Mammary epithelial cell (primary cell): Measurements from ENCODE around the gene MTMR6.

Experiments
- CTCF ChIP-seq, 2 donors: IDR thresholded peaks in 1 of 2; conservative IDR thresholded peaks in 1 of 2; 2 replicates each; pipeline ENCODE4 v1.5.1; 2011 to 2012; ENCODE audit warnings: inconsistent platforms in 2 of 2, low read length in 2 of 2, mild to moderate bottlenecking in 2 of 2, control low read depth in 1 of 2, low read depth in 1 of 2; ENCODE audit not compliant: insufficient read depth in 1 of 2; ENCODE audit errors: extremely low read depth in 1 of 2
- EZH2 ChIP-seq: IDR thresholded peaks from 2 replicates; pipeline ENCODE4 v1.6.1; 2012; ENCODE audit warnings: low read length, inconsistent platforms, borderline replicate concordance

- TF ChIP-seq CTCF (conservative IDR thresholded peaks at IDR 0.05 in 1 of 2, IDR thresholded peaks at IDR 0.05 in 1 of 2; ENCODE audit: extremely low read depth in 1 of 2, insufficient read depth in 1 of 2, low read depth in 1 of 2, low read length in 2 of 2) (no peak), EZH2 (no peak)
Measured at GRCh38 chr13:25217023-25217885, 70.0 kb downstream of the MTMR6 start.
